Measurements from ENCODE around the gene PALMD. TPM values are rescaled to one million over a fixed set of nuclear protein-coding genes. Genes with fewer than 3 reads are reported as not detected.

Gene PALMD
- total RNA-seq, 4 donors from 2014 or later, result 68.9 to 75.6 (median 72.1) TPM

- no peak for TF ChIP-seq CTCF (IDR thresholded peaks at IDR 0.05)
- no peak for TF ChIP-seq POLR2A (IDR thresholded peaks at IDR 0.05)
- WGBS, 2 donors, result 100% methylated on average over 1 of the region's 1 CpG
Observed at GRCh38 chr1:99675994-99676393, 30.1 kb downstream of the PALMD start.

GRCh38 chr1:99676876-99677275 is 31.0 kb downstream of the PALMD start:
- TF ChIP-seq POLR2A (IDR thresholded peaks at IDR 0.05), result no peak
- no peak for TF ChIP-seq CTCF (IDR thresholded peaks at IDR 0.05)
- no peak overlapping the region for H3K4me3 ChIP-seq (ENCODE audit: low read depth, poor library complexity, severe bottlenecking)
- no peak for DNase-seq (ENCODE audit: low spot score in 2 of 2)
- intact Hi-C loops (cut with DNase I; ENCODE audit: low total_unique reads), result no loop called here

More at GRCh38 chr1:99675994-99676393, 30.1 kb downstream of the PALMD start:
- no peak for DNase-seq (ENCODE audit: low spot score in 2 of 2)
- intact Hi-C loops (cut with DNase I; ENCODE audit: low total_unique reads), result no loop called here
- no peak overlapping the region for H3K4me3 ChIP-seq (ENCODE audit: low read depth, poor library complexity, severe bottlenecking)

- intact Hi-C loops (cut with DNase I; ENCODE audit: low total_unique reads), result no loop called here
- H3K4me3 ChIP-seq (ENCODE audit: low read depth, poor library complexity, severe bottlenecking), result no peak overlapping the region
Observed at GRCh38 chr1:99677416-99677815, 31.5 kb downstream of the PALMD start.

GRCh38 chr1:99680270-99680669 is 34.4 kb downstream of the PALMD start:
- TF ChIP-seq CTCF (IDR thresholded peaks at IDR 0.05) (no peak), POLR2A (IDR thresholded peaks at IDR 0.05) (no peak)
- H3K4me3 ChIP-seq (ENCODE audit: low read depth, poor library complexity, severe bottlenecking), result no peak overlapping the region
- intact Hi-C loops (cut with DNase I; ENCODE audit: low total_unique reads), result no loop called here
- WGBS, 2 donors, result 91 to 97% methylated on average over 1 of the region's 1 CpG
- no peak for DNase-seq (ENCODE audit: low spot score in 2 of 2)

More at GRCh38 chr1:99677416-99677815, 31.5 kb downstream of the PALMD start:
- 84 to 94% methylated on average over 2 of the region's 2 CpGs for WGBS, 2 donors
- DNase-seq (ENCODE audit: low spot score in 2 of 2), result no peak
- TF ChIP-seq POLR2A (IDR thresholded peaks at IDR 0.05) (no peak), CTCF (IDR thresholded peaks at IDR 0.05) (no peak)

- no peak for DNase-seq (ENCODE audit: low spot score in 2 of 2)
- H3K4me3 ChIP-seq (ENCODE audit: low read depth, poor library complexity, severe bottlenecking), result no peak overlapping the region
- TF ChIP-seq POLR2A (IDR thresholded peaks at IDR 0.05) (no peak), CTCF (IDR thresholded peaks at IDR 0.05) (no peak)
- 49 to 51% methylated on average over 3 of the region's 3 CpGs for WGBS, 2 donors
- intact Hi-C loops (cut with DNase I; ENCODE audit: low total_unique reads), result no loop called here
Observed at GRCh38 chr1:99681583-99681982, 35.7 kb downstream of the PALMD start.

GRCh38 chr1:99682291-99682751 is 36.4 kb downstream of the PALMD start:
- H3K4me3 ChIP-seq (ENCODE audit: low read depth, poor library complexity, severe bottlenecking), result no peak overlapping the region
- no peak for DNase-seq (ENCODE audit: low spot score in 2 of 2)
- 63 to 80% methylated on average over 4 of the region's 4 CpGs for WGBS, 2 donors
- intact Hi-C loops (cut with DNase I; ENCODE audit: low total_unique reads), result no loop called here
- TF ChIP-seq POLR2A (IDR thresholded peaks at IDR 0.05) (no peak), CTCF (IDR thresholded peaks at IDR 0.05) (no peak)
